K562 (cell line): Measurements from ENCODE around the gene RNU6-9. TPM values are rescaled to one million over a fixed set of nuclear protein-coding genes. Genes with fewer than 3 reads are reported as not detected.

Experiments used
- ERF ChIP-seq: fragments of 450-650 bp; formaldehyde crosslinking; IDR thresholded peaks from 2 replicates; pipeline ENCODE4 v1.4.0; 2020; ENCODE audit warnings: mild to moderate bottlenecking, mixed read lengths
- ETV1 ChIP-seq: fragments of 450-650 bp; conservative IDR thresholded peaks from 2 replicates; pipeline ENCODE4 v1.6.1; 2016; ENCODE audit warnings: missing genetic modification characterization, control low read depth, low read depth, missing compliant biosample characterization
- HNRNPUL1 ChIP-seq: fragments of 200-400 bp; formaldehyde crosslinking; IDR thresholded peaks from 2 replicates; pipeline ENCODE4 v1.6.1; 2017; ENCODE audit warnings: low read length
- KDM4B ChIP-seq, 2 experiments: fragments of 450-650 bp in 1 of 2; sonication (generic) in 1 of 2; IDR thresholded peaks; 2 replicates each; pipeline ENCODE4 v1.6.1; 2016 to 2017; ENCODE audit warnings: borderline replicate concordance in 2 of 2, antibody characterized with exemption in 1 of 2, low read depth in 1 of 2, mild to moderate bottlenecking in 1 of 2
- KLF13 ChIP-seq: fragments of 450-650 bp; IDR thresholded peaks from 2 replicates; pipeline ENCODE4 v1.6.1; 2016; ENCODE audit warnings: missing genetic modification characterization, low read depth, mild to moderate bottlenecking, missing compliant biosample characterization, moderate library complexity, borderline replicate concordance
- MCM7 ChIP-seq, 2 experiments: fragments of 450-650 bp; IDR thresholded peaks; 2 replicates each; pipeline ENCODE4 v1.6.1; 2016 to 2018
- NCOA1 ChIP-seq: fragments of 450-650 bp; IDR thresholded peaks from 2 replicates; pipeline ENCODE4 v1.6.1; 2016; ENCODE audit warnings: low read depth
- PTRF ChIP-seq: fragments of 450-650 bp; IDR thresholded peaks from 2 replicates; pipeline ENCODE4 v1.6.1; 2016; ENCODE audit warnings: mild to moderate bottlenecking, missing genetic modification characterization, missing compliant biosample characterization
- PYGO2 ChIP-seq: fragments of 450-650 bp; IDR thresholded peaks from 2 replicates; pipeline ENCODE4 v1.6.1; 2016; ENCODE audit warnings: mild to moderate bottlenecking, missing genetic modification characterization, moderate library complexity, missing compliant biosample characterization
- RBBP5 ChIP-seq: fragments of 200-600 bp; sonication (generic); IDR thresholded peaks from 2 replicates; pipeline ENCODE4 v1.6.1; 2012; ENCODE audit warnings: borderline replicate concordance, mild to moderate bottlenecking, low read length, control low read depth, inconsistent platforms; ENCODE audit not compliant: insufficient read depth, poor library complexity, severe bottlenecking
- SNIP1 ChIP-seq: fragments of 450-650 bp; IDR thresholded peaks from 2 replicates; pipeline ENCODE4 v1.7.1; 2017; ENCODE audit warnings: low read depth, mild to moderate bottlenecking
- XRCC3 ChIP-seq: fragments of 450-650 bp; IDR thresholded peaks from 2 replicates; pipeline ENCODE4 v1.6.1; 2017; ENCODE audit warnings: mild to moderate bottlenecking, moderate library complexity
- ZNF212 ChIP-seq: fragments of 450-650 bp; formaldehyde crosslinking; IDR thresholded peaks from 2 replicates; pipeline ENCODE4 v1.4.0; 2020; ENCODE audit warnings: mild to moderate bottlenecking
- polyA plus RNA-seq, 8 experiments: library from polyadenylated mRNA; depleted of rRNA in 4 of 8; stranded (reverse) in 5 of 8; unstranded in 3 of 8; fragments of >200 nt; fragmentation: Nextera tagmentation in 2 of 8; fragmentation: Illumina TruSeq in 1 of 8; extraction: Ambion mirVana in 2 of 8; extraction: Trizol in 1 of 8; gene quantifications; 2 replicates each; pipeline versions ENCODE4 v1.2.1 to v1.2.3, GENCODE V29; 2011 to 2014; ENCODE audit warnings: inconsistent platforms in 1 of 8, missing spikeins in 1 of 8
- total RNA-seq, 7 experiments: library from RNA; depleted of rRNA in 6 of 7; stranded (reverse); fragments of >200 nt in 6 of 7; fragmentation: Illumina TruSeq in 2 of 7; extraction: Trizol in 2 of 7; gene quantifications; 2 replicates each; pipeline versions ENCODE4 v1.2.1 to v1.2.3, GENCODE V29; 2011 to 2021; ENCODE audit warnings: low replicate concordance in 1 of 7
- TF ChIP-seq, protein P1 (sequence below), 2 experiments: fragments of 450-650 bp in 1 of 2; sonication (generic) in 1 of 2; formaldehyde crosslinking in 1 of 2; IDR thresholded peaks; 2 replicates each; pipeline versions ENCODE4 v1.7.1 to v1.9.0; 2016 to 2022; ENCODE audit warnings: inconsistent platforms in 1 of 2, mild to moderate bottlenecking in 1 of 2, missing genetic modification reagents in 1 of 2
- TF ChIP-seq, protein P2 (sequence below): sonication (generic); formaldehyde crosslinking; IDR thresholded peaks from 2 replicates; pipeline ENCODE4 v1.8.1; 2023; ENCODE audit warnings: mild to moderate bottlenecking, missing genetic modification reagents
- TF ChIP-seq, protein P3 (sequence below): IDR thresholded peaks from 2 replicates; pipeline ENCODE4 v1.6.1; 2011; ENCODE audit not compliant: insufficient read length; ENCODE audit errors: extremely low read depth
- TF ChIP-seq, protein P4 (sequence below): fragments of 450-650 bp; formaldehyde crosslinking; IDR thresholded peaks from 2 replicates; pipeline ENCODE4 v1.4.0; 2020; ENCODE audit warnings: mild to moderate bottlenecking

RNU6-9 gene
- total and polyA plus RNA-seq, 9 of the 15 experiments (the other 6 are each of a cell fraction or from before 2014, with no cell fraction given) = not detected

DNA sequence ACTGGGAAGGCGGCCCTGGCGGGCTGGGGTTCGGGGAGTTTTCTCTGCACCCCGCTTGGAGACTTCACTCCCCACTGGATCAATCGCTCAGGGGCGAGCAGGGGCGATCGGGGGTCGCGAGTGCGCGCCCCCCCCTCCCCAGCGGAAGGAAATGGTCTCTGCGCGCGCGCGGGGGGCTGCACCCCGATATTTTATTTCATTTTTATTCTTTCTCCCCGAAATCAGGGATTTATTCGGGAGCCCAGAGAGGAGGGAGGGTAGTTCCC, 33.0 kb downstream of the RNU6-9 start (continued):
- TF ChIP-seq, protein P1, sequence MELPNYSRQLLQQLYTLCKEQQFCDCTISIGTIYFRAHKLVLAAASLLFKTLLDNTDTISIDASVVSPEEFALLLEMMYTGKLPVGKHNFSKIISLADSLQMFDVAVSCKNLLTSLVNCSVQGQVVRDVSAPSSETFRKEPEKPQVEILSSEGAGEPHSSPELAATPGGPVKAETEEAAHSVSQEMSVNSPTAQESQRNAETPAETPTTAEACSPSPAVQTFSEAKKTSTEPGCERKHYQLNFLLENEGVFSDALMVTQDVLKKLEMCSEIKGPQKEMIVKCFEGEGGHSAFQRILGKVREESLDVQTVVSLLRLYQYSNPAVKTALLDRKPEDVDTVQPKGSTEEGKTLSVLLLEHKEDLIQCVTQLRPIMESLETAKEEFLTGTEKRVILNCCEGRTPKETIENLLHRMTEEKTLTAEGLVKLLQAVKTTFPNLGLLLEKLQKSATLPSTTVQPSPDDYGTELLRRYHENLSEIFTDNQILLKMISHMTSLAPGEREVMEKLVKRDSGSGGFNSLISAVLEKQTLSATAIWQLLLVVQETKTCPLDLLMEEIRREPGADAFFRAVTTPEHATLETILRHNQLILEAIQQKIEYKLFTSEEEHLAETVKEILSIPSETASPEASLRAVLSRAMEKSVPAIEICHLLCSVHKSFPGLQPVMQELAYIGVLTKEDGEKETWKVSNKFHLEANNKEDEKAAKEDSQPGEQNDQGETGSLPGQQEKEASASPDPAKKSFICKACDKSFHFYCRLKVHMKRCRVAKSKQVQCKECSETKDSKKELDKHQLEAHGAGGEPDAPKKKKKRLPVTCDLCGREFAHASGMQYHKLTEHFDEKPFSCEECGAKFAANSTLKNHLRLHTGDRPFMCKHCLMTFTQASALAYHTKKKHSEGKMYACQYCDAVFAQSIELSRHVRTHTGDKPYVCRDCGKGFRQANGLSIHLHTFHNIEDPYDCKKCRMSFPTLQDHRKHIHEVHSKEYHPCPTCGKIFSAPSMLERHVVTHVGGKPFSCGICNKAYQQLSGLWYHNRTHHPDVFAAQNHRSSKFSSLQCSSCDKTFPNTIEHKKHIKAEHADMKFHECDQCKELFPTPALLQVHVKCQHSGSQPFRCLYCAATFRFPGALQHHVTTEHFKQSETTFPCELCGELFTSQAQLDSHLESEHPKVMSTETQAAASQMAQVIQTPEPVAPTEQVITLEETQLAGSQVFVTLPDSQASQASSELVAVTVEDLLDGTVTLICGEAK (IDR thresholded peaks at IDR 0.05) = 0 out of 2 replicates have a peak, but pooled peaks have one; percentile 19
- TF ChIP-seq, protein P1 (CRISPR knock-in tag; IDR thresholded peaks at IDR 0.05) = no peak
- TF ChIP-seq NCOA1 = no peak
- no peak for TF ChIP-seq XRCC3
- TF ChIP-seq PYGO2 (tag) = no peak
- TF ChIP-seq, protein P2, sequence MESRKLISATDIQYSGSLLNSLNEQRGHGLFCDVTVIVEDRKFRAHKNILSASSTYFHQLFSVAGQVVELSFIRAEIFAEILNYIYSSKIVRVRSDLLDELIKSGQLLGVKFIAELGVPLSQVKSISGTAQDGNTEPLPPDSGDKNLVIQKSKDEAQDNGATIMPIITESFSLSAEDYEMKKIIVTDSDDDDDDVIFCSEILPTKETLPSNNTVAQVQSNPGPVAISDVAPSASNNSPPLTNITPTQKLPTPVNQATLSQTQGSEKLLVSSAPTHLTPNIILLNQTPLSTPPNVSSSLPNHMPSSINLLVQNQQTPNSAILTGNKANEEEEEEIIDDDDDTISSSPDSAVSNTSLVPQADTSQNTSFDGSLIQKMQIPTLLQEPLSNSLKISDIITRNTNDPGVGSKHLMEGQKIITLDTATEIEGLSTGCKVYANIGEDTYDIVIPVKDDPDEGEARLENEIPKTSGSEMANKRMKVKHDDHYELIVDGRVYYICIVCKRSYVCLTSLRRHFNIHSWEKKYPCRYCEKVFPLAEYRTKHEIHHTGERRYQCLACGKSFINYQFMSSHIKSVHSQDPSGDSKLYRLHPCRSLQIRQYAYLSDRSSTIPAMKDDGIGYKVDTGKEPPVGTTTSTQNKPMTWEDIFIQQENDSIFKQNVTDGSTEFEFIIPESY (CRISPR knock-in tag) = no peak
- TF ChIP-seq PTRF (tag) = no peak
- TF ChIP-seq HNRNPUL1 = no peak
- TF ChIP-seq KDM4B (IDR thresholded peaks at IDR 0.05; ENCODE audit: borderline replicate concordance in 2 of 2, low read depth in 1 of 2) = no peak
- peak; percentile 42 for TF ChIP-seq RBBP5
- TF ChIP-seq MCM7 (IDR thresholded peaks at IDR 0.05) = no peak
- TF ChIP-seq SNIP1 = no peak
- no peak for TF ChIP-seq ETV1
- TF ChIP-seq, protein P3, sequence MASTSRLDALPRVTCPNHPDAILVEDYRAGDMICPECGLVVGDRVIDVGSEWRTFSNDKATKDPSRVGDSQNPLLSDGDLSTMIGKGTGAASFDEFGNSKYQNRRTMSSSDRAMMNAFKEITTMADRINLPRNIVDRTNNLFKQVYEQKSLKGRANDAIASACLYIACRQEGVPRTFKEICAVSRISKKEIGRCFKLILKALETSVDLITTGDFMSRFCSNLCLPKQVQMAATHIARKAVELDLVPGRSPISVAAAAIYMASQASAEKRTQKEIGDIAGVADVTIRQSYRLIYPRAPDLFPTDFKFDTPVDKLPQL = no peak
- TF ChIP-seq, protein P4, sequence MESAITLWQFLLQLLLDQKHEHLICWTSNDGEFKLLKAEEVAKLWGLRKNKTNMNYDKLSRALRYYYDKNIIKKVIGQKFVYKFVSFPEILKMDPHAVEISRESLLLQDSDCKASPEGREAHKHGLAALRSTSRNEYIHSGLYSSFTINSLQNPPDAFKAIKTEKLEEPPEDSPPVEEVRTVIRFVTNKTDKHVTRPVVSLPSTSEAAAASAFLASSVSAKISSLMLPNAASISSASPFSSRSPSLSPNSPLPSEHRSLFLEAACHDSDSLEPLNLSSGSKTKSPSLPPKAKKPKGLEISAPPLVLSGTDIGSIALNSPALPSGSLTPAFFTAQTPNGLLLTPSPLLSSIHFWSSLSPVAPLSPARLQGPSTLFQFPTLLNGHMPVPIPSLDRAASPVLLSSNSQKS (CRISPR knock-in tag) = no peak
- no peak for TF ChIP-seq KLF13 (tag)
- TF ChIP-seq ZNF212 (CRISPR knock-in tag) = no peak
- no peak for TF ChIP-seq ERF (CRISPR knock-in tag)
